K562 (cell line): ENCODE results near the gene PLEKHG5. TPM values are rescaled to one million over a fixed set of nuclear protein-coding genes. Genes with fewer than 3 reads are reported as not detected.

ENCODE experiments used
- ATAC-seq: fragments of 200-7000 bp; cut with Tn5 transposase; 3 replicates; pipeline ENCODE4 v1.9.1; 2020; ENCODE audit warnings: moderate library complexity
- BruUV-seq: library from RNA; stranded (reverse); fragments of 400-500 nt; replicated peaks from 2 replicates; lab custom pipeline; 2021; lab: Mats Ljungman, UMichigan
- CTCF ChIA-PET: fragments of 300-600 bp; formaldehyde crosslinking; extraction: SDS; loops from one replicate; lab custom pipeline; 2021; ENCODE audit warnings: low intra/inter-chr PET ratio; lab: Yijun Ruan, JAX
- POLR2A ChIA-PET: fragments of 300-600, 350-650 bp; sonication (Branson Sonifier 250); formaldehyde crosslinking; extraction: SDS; loops from one replicate; lab custom pipeline; 2021; ENCODE audit warnings: antibody characterized with exemption, inconsistent platforms; lab: Yijun Ruan, JAX
- DNase-seq, 4 experiments: peaks; one replicate each; pipeline versions ENCODE4 v3.0.0 to v3.0.0-alpha.2; 2011 to 2018; ENCODE audit warnings: low spot score in 3 of 4, mixed read lengths in 3 of 4; ENCODE audit errors: extremely low read depth in 1 of 4
- FAIRE-seq: peaks from 2 replicates; lab custom pipeline; 2011; peaks lifted over from hg19 to GRCh38; lab: Jason Lieb, UNC
- H2AFZ ChIP-seq: 2 replicates; pipeline ENCODE4 v1.6.0; 2011; ENCODE audit warnings: low read depth, low read length, control low read depth, inconsistent platforms
- H3K27ac ChIP-seq: fragments of 200-600 bp; 3 replicates; pipeline ENCODE4 v1.8.0; 2011; ENCODE audit warnings: low read depth, mild to moderate bottlenecking, control low read depth, inconsistent platforms, low read length, moderate library complexity, mixed read lengths; ENCODE audit errors: extremely low read depth
- H3K27me3 ChIP-seq, 2 experiments: fragments of 300-600 bp in 1 of 2; 2 replicates in 1 of 2; 3 replicates in 1 of 2; pipeline versions ENCODE4 v1.6.0 to v1.8.0; 2011; ENCODE audit warnings: inconsistent platforms in 2 of 2, low read length in 2 of 2, mild to moderate bottlenecking in 1 of 2, mixed read lengths in 1 of 2, moderate library complexity in 1 of 2; ENCODE audit not compliant: control insufficient read depth in 2 of 2, insufficient read depth in 2 of 2
- H3K36me3 ChIP-seq: fragments of 300-600 bp; 3 replicates; pipeline ENCODE4 v1.8.0; 2011; ENCODE audit warnings: mild to moderate bottlenecking, low read length, inconsistent platforms; ENCODE audit not compliant: control insufficient read depth, insufficient read depth
- H3K4me1 ChIP-seq, 2 experiments: fragments of 200-600 bp in 1 of 2; replicated peaks in 1 of 2; 2 replicates in 1 of 2; 3 replicates in 1 of 2; pipeline versions ENCODE4 v1.5.1 to v1.8.0; 2011; ENCODE audit warnings: inconsistent platforms in 2 of 2, low read length in 2 of 2, mild to moderate bottlenecking in 1 of 2, mixed read lengths in 1 of 2, moderate library complexity in 1 of 2; ENCODE audit not compliant: control insufficient read depth in 2 of 2, insufficient read depth in 2 of 2
- H3K4me2 ChIP-seq: 2 replicates; pipeline ENCODE4 v1.6.1; 2011; ENCODE audit warnings: low read length, control low read depth, inconsistent platforms, mixed read lengths; ENCODE audit not compliant: insufficient read depth
- H3K4me3 ChIP-seq: fragments of 200-600 bp; sonication (generic), shearing (Covaris generic); 2 replicates; pipeline ENCODE4 v1.5.1; 2016; ENCODE audit warnings: control low read depth, inconsistent platforms
- H3K79me2 ChIP-seq: fragments of 200-600 bp; 3 replicates; pipeline ENCODE4 v1.8.0; 2011; ENCODE audit warnings: low read length, inconsistent platforms; ENCODE audit not compliant: control insufficient read depth, insufficient read depth
- H3K9ac ChIP-seq, 2 experiments: 2 replicates each; pipeline versions ENCODE4 v1.6.0 to v1.6.1; 2011; ENCODE audit warnings: low read depth in 2 of 2, low read length in 2 of 2, control low read depth in 1 of 2, inconsistent platforms in 1 of 2, mild to moderate bottlenecking in 1 of 2, mixed read lengths in 1 of 2; ENCODE audit not compliant: insufficient read depth in 1 of 2
- H3K9me1 ChIP-seq: one replicate; pipeline ENCODE4 v1.6.0; 2011; ENCODE audit warnings: inconsistent platforms, mild to moderate bottlenecking, low read length, moderate library complexity; ENCODE audit not compliant: control insufficient read depth, insufficient read depth
- H3K9me3 ChIP-seq: replicated peaks from 2 replicates; pipeline ENCODE4 v1.5.1; 2011; ENCODE audit warnings: low read depth, low read length, inconsistent platforms; ENCODE audit not compliant: control insufficient read depth, insufficient read depth
- H4K20me1 ChIP-seq: replicated peaks from 2 replicates; pipeline ENCODE4 v1.6.1; 2011; ENCODE audit warnings: low read length, inconsistent platforms, mixed read lengths; ENCODE audit not compliant: control insufficient read depth, insufficient read depth
- BRF1 ChIP-seq: IDR thresholded peaks from 3 replicates; pipeline ENCODE4 v1.6.1; 2011; ENCODE audit warnings: borderline replicate concordance, mild to moderate bottlenecking; ENCODE audit not compliant: insufficient read length; ENCODE audit errors: extremely low read depth
- MEF2A ChIP-seq: IDR thresholded peaks from 2 replicates; pipeline ENCODE4 v1.6.1; 2011; ENCODE audit warnings: low read depth, mild to moderate bottlenecking, low read length, moderate library complexity; ENCODE audit not compliant: control insufficient read depth
- NBN ChIP-seq: fragments of 450-650 bp; IDR thresholded peaks from 2 replicates; pipeline ENCODE4 v1.6.1; 2016; ENCODE audit warnings: low read depth, mild to moderate bottlenecking
- SP1 ChIP-seq: sonication (generic); formaldehyde crosslinking; IDR thresholded peaks from 2 replicates; pipeline ENCODE4 v1.8.1; 2022; ENCODE audit warnings: mild to moderate bottlenecking, missing genetic modification reagents
- STAT6 ChIP-seq: sonication (generic); formaldehyde crosslinking; IDR thresholded peaks from 2 replicates; pipeline ENCODE4 v1.8.1; 2023; ENCODE audit warnings: mild to moderate bottlenecking, missing genetic modification reagents
- ZBTB7A ChIP-seq: IDR thresholded peaks from 2 replicates; pipeline ENCODE4 v1.6.1; 2011; ENCODE audit warnings: low read depth, mild to moderate bottlenecking, low read length, moderate library complexity, borderline replicate concordance; ENCODE audit not compliant: control insufficient read depth
- ZNF263 ChIP-seq: sonication (generic); formaldehyde crosslinking; IDR thresholded peaks from 2 replicates; pipeline ENCODE4 v1.8.0; 2022; ENCODE audit warnings: mild to moderate bottlenecking, missing genetic modification reagents, borderline replicate concordance
- ZNF589 ChIP-seq: fragments of 200-800 bp; sonication (Bioruptor generic); IDR thresholded peaks from 2 replicates; pipeline ENCODE4 v1.6.1; 2016; ENCODE audit warnings: low read depth, missing genetic modification characterization, missing compliant biosample characterization
- ZNF778 ChIP-seq: fragments of 450-650 bp; formaldehyde crosslinking; IDR thresholded peaks from 2 replicates; pipeline ENCODE4 v1.4.0; 2020; ENCODE audit warnings: mild to moderate bottlenecking, moderate library complexity
- WGBS: fragments of 100-300 bp; shearing (Covaris generic); methylation state at CpG from one replicate; pipeline ENCODE4 v1.1.6; 2016; ENCODE audit warnings: low coverage, mixed read lengths; ENCODE audit not compliant: insufficient coverage; ENCODE audit errors: missing lambda C conversion rate; 5-methylcytosine and 5-hydroxymethylcytosine counted together
- in situ Hi-C: fragments of 300-500 bp; cut with MboI; formaldehyde crosslinking; loops from 4 replicates; pipeline ENCODE4 v1.15.0; 2018; ENCODE audit warnings: inconsistent platforms, mixed read lengths
- intact Hi-C: fragments of 100-400 bp; cut with micrococcal nuclease; formaldehyde crosslinking; loops from 2 replicates; pipeline ENCODE4 v1.14.2; 2022
- polyA plus RNA-seq, 8 experiments: library from polyadenylated mRNA; depleted of rRNA in 4 of 8; stranded (reverse) in 5 of 8; unstranded in 3 of 8; fragments of >200 nt; fragmentation: Nextera tagmentation in 2 of 8; fragmentation: Illumina TruSeq in 1 of 8; extraction: Ambion mirVana in 2 of 8; extraction: Trizol in 1 of 8; gene quantifications; 2 replicates each; pipeline versions ENCODE4 v1.2.1 to v1.2.3, GENCODE V29; 2011 to 2014; ENCODE audit warnings: inconsistent platforms in 1 of 8, missing spikeins in 1 of 8
- total RNA-seq, 7 experiments: library from RNA; depleted of rRNA in 6 of 7; stranded (reverse); fragments of >200 nt in 6 of 7; fragmentation: Illumina TruSeq in 2 of 7; extraction: Trizol in 2 of 7; gene quantifications; 2 replicates each; pipeline versions ENCODE4 v1.2.1 to v1.2.3, GENCODE V29; 2011 to 2021; ENCODE audit warnings: low replicate concordance in 1 of 7
- TF ChIP-seq, protein P1 (sequence below): fragments of 450-650 bp; formaldehyde crosslinking; IDR thresholded peaks from 2 replicates; pipeline ENCODE4 v1.4.0; 2020; ENCODE audit warnings: mild to moderate bottlenecking, moderate library complexity
- TF ChIP-seq, protein P2 (sequence below): fragments of 450-650 bp; IDR thresholded peaks from 2 replicates; pipeline ENCODE4 v1.7.1; 2018; ENCODE audit warnings: mild to moderate bottlenecking, low read depth; ENCODE audit not compliant: partially characterized antibody

PLEKHG5 gene
- total and polyA plus RNA-seq, 9 of the 15 experiments (the other 6 are each of a cell fraction or from before 2014, with no cell fraction given) = 0.04 to 0.29 (median 0.09) TPM; not detected in 3

DNA sequence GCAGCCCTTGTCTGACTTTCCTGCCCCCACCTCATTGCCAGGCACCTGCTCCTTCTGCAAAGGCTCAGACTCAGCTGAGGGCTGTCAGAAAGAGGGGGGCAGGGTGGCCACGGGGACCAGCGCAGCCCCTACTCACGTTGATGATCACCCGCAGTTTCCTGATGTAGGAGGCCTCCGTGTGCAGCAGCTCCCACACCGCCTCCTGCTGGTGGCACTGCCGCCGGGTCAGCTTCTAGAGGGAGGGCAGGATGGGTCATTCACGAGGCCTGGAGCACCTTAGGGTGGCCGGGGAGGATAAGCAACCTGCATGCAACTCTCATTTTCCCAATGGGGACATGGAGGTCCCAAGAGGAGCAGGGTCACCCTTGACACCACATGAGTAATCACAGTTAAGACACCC is 19.1 kb downstream of the PLEKHG5 start (continued):
- TF ChIP-seq, protein P1, sequence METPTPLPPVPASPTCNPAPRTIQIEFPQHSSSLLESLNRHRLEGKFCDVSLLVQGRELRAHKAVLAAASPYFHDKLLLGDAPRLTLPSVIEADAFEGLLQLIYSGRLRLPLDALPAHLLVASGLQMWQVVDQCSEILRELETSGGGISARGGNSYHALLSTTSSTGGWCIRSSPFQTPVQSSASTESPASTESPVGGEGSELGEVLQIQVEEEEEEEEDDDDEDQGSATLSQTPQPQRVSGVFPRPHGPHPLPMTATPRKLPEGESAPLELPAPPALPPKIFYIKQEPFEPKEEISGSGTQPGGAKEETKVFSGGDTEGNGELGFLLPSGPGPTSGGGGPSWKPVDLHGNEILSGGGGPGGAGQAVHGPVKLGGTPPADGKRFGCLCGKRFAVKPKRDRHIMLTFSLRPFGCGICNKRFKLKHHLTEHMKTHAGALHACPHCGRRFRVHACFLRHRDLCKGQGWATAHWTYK (CRISPR knock-in tag) = no peak
- no peak for TF ChIP-seq NBN
- no peak for TF ChIP-seq MEF2A
- TF ChIP-seq, all 486 proteins: peak for 16

DNA sequence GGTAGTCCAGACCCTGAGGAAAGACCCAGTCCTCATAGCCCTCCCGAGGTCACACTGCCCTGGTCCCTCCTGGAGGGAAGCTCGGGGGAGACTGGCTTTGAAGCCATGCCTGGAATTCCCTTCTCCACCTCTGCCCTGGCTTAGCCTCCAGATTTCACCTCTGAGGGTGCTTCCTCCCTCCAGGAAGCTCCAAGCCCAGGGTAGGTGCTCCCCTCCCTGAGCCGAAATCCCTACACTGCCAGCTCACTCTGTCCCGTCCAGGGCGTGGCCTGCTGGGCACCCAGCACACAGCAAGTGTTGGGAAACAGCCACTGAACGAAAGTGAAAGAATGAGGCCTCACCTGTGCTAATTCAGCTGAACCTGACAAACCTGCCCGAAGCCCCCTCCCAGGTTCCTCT is 19.5 kb downstream of the PLEKHG5 start:
- Histone ChIP-seq H3K4me1 (peaks cover 10 to 72% of the 10 kb centered on the region in 2 experiments; a peak in 4 of 5 replicates), H3K9me1 (peaks cover 2% of the 10 kb centered on the region), H3K9me3 (no peaks in the 10 kb centered on the region), H3K4me2 (no peak overlapping the region), H3K36me3 (no peaks in the 10 kb centered on the region), H3K27me3 (peaks cover 37 to 76% of the 10 kb centered on the region in 2 experiments), H3K9ac (peak overlapping the region in 1 of 2 experiments; percentile 24; a peak in 1 of 4 replicates), H3K79me2 (no peaks in the 10 kb centered on the region), H3K27ac (no peak overlapping the region), H4K20me1 (peaks cover 45% of the 10 kb centered on the region), H2AFZ (no peak overlapping the region; the same call in 1 of the 2 replicates), H3K4me3 (no peak overlapping the region)
- POLR2A ChIA-PET = interaction anchor here (0.5 to 1.1 kb wide), 6 partner anchors 9 to 236 kb away, joined by 3 to 6 read pairs (median 3); partner anchors contain the start of genes ACOT7 and ICMT
- DNase-seq = no peak
- CTCF ChIA-PET = no interaction called here
- intact Hi-C loops = loop anchor here (5.0 kb wide), 1 partner anchor 65 kb away; no protein-coding TSS in a partner anchor
- TF ChIP-seq STAT6 (CRISPR knock-in tag) (no peak), ZNF263 (CRISPR knock-in tag) (0 out of 2 replicates have a peak, but pooled peaks have one; percentile 54), SP1 (CRISPR knock-in tag) (peak; percentile 6; the same call in 1 of the 2 replicates), ZBTB7A (no peak), ZNF589 (CRISPR knock-in tag) (no peak), BRF1 (no peak), ZNF778 (CRISPR knock-in tag) (no peak)
- TF ChIP-seq, protein P2, sequence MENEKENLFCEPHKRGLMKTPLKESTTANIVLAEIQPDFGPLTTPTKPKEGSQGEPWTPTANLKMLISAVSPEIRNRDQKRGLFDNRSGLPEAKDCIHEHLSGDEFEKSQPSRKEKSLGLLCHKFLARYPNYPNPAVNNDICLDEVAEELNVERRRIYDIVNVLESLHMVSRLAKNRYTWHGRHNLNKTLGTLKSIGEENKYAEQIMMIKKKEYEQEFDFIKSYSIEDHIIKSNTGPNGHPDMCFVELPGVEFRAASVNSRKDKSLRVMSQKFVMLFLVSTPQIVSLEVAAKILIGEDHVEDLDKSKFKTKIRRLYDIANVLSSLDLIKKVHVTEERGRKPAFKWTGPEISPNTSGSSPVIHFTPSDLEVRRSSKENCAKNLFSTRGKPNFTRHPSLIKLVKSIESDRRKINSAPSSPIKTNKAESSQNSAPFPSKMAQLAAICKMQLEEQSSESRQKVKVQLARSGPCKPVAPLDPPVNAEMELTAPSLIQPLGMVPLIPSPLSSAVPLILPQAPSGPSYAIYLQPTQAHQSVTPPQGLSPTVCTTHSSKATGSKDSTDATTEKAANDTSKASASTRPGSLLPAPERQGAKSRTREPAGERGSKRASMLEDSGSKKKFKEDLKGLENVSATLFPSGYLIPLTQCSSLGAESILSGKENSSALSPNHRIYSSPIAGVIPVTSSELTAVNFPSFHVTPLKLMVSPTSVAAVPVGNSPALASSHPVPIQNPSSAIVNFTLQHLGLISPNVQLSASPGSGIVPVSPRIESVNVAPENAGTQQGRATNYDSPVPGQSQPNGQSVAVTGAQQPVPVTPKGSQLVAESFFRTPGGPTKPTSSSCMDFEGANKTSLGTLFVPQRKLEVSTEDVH = no peak
- no TSS peak for BruUV-seq
- WGBS = 10% methylated on average over 7 of the region's 7 CpGs
- no peak for FAIRE-seq
- in situ Hi-C loops = loop anchor here (5.0 kb wide), 1 partner anchor 60 kb away; no protein-coding TSS in a partner anchor
- ATAC-seq = no peak
